Peyer's patch (tissue), 4 donors: ENCODE results near the gene INPP5J. TPM values are rescaled to one million over a fixed set of nuclear protein-coding genes. Genes with fewer than 3 reads are reported as not detected.

ENCODE experiments used
- DNase-seq, 3 donors: peaks; one replicate each; pipeline ENCODE4 v3.0.0-alpha.2; 2017 to 2019
- H3K27ac ChIP-seq, 4 donors: fragments of 200-600 bp; sonication (generic); one replicate each; pipeline ENCODE4 v1.5.1; 2016 to 2019
- H3K27me3 ChIP-seq, 2 donors: fragments of 200-600 bp; sonication (generic); one replicate each; pipeline ENCODE4 v1.5.1; 2019
- H3K36me3 ChIP-seq, 3 donors: fragments of 200-600 bp; sonication (generic); one replicate each; pipeline ENCODE4 v1.5.1; 2016 to 2019
- H3K4me1 ChIP-seq, 4 donors: fragments of 200-600 bp; sonication (generic); one replicate each; pipeline ENCODE4 v1.5.1; 2016 to 2019
- H3K4me3 ChIP-seq, 4 donors: fragments of 200-600 bp; sonication (generic); 1 replicate in 3 of 4; 2 replicates in 1 of 4; pipeline ENCODE4 v1.5.1; 2016 to 2019; ENCODE audit warnings: mild to moderate bottlenecking in 1 of 4
- H3K9me3 ChIP-seq, 4 donors: fragments of 200-600 bp; sonication (generic); one replicate each; pipeline ENCODE4 v1.5.1; 2016 to 2019; ENCODE audit warnings: mild to moderate bottlenecking in 1 of 4
- POLR2A ChIP-seq, 2 donors: fragments of 450-650 bp; IDR thresholded peaks; one replicate each; pipeline ENCODE4 v1.5.1; 2017; ENCODE audit warnings: antibody characterized with exemption in 2 of 2, mild to moderate bottlenecking in 2 of 2, moderate library complexity in 2 of 2
- total RNA-seq, 4 donors: library from RNA; depleted of rRNA; stranded (reverse); fragments of >200 nt; gene quantifications; one replicate each; pipeline ENCODE4 v1.1.0, GENCODE V29; 2016
- TF ChIP-seq, protein P1 (sequence below), 6 experiments: fragments of 450-650 bp in 4 of 6; fragments of 200-600 bp in 2 of 6; sonication (generic) in 1 of 6; IDR thresholded peaks; one replicate each; pipeline ENCODE4 v1.5.1; 2017 to 2019; ENCODE audit warnings: antibody characterized with exemption in 6 of 6, mild to moderate bottlenecking in 3 of 6, moderate library complexity in 1 of 6

Gene INPP5J
- total RNA-seq, 4 donors from 2014 or later = 18.2 to 203 (median 156) TPM

DNA sequence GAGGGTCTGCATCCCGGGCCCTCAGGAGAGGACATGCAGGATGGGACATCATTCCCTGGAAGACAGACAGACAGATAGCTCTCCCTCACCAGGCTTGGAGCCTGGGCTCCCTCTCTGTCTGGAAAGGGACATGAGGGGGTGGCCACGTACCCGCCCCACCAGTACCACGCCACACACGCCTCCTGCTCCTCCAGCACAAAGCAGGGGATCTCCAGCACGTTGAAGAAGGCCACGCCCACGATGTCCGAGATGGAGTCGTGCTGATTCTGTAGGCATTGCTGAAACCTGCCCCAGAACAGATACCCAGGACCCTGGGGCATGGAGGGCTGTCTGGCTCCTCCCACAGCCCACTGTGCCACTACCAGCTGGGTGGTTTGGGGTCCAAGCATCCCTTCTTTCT, 15.4 kb downstream of the INPP5J start:
- H3K27me3 ChIP-seq = no peaks in the 10 kb centered on the region
- H3K36me3 ChIP-seq = peaks cover 0 to 2% (median 0%) of the 10 kb centered on the region in 3 donors
- no peak for DNase-seq
- TF ChIP-seq POLR2A (IDR thresholded peaks at IDR 0.05) = no peak
- TF ChIP-seq, protein P1, sequence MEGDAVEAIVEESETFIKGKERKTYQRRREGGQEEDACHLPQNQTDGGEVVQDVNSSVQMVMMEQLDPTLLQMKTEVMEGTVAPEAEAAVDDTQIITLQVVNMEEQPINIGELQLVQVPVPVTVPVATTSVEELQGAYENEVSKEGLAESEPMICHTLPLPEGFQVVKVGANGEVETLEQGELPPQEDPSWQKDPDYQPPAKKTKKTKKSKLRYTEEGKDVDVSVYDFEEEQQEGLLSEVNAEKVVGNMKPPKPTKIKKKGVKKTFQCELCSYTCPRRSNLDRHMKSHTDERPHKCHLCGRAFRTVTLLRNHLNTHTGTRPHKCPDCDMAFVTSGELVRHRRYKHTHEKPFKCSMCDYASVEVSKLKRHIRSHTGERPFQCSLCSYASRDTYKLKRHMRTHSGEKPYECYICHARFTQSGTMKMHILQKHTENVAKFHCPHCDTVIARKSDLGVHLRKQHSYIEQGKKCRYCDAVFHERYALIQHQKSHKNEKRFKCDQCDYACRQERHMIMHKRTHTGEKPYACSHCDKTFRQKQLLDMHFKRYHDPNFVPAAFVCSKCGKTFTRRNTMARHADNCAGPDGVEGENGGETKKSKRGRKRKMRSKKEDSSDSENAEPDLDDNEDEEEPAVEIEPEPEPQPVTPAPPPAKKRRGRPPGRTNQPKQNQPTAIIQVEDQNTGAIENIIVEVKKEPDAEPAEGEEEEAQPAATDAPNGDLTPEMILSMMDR (IDR thresholded peaks at IDR 0.05) = no peak
- no peak overlapping the region for H3K4me3 ChIP-seq
- no peaks in the 10 kb centered on the region for H3K4me1 ChIP-seq
- no peaks in the 10 kb centered on the region for H3K9me3 ChIP-seq
- no peak overlapping the region for H3K27ac ChIP-seq

DNA sequence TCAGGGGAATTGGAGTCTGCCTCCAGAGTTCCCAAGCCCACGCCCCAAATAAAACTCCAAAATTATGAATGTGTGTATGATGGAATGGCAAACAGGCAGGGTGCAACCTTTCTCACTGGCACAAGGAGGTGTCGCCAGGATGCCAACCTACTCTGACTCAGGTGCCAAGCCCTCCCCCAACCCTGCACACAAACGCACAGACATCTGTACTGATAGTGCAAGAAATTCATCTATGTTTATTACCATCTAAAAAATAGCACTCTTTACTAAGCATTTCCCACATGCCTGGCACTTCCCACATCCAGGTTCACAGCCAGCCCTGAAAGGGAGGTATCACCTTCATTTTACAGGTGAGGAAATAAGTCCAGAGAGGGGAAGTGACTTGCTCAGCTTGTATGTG, 16.3 kb downstream of the INPP5J start:
- Histone ChIP-seq H3K9me3 (no peaks in the 10 kb centered on the region), H3K27me3 (no peaks in the 10 kb centered on the region), H3K36me3 (no peaks in the 10 kb centered on the region), H3K27ac (no peak overlapping the region), H3K4me3 (no peak overlapping the region), H3K4me1 (no peaks in the 10 kb centered on the region)
- no peak for TF ChIP-seq POLR2A (IDR thresholded peaks at IDR 0.05)
- TF ChIP-seq, protein P1 (IDR thresholded peaks at IDR 0.05) = no peak
- peak in 1 of 3 donors; percentile 6 for DNase-seq

DNA sequence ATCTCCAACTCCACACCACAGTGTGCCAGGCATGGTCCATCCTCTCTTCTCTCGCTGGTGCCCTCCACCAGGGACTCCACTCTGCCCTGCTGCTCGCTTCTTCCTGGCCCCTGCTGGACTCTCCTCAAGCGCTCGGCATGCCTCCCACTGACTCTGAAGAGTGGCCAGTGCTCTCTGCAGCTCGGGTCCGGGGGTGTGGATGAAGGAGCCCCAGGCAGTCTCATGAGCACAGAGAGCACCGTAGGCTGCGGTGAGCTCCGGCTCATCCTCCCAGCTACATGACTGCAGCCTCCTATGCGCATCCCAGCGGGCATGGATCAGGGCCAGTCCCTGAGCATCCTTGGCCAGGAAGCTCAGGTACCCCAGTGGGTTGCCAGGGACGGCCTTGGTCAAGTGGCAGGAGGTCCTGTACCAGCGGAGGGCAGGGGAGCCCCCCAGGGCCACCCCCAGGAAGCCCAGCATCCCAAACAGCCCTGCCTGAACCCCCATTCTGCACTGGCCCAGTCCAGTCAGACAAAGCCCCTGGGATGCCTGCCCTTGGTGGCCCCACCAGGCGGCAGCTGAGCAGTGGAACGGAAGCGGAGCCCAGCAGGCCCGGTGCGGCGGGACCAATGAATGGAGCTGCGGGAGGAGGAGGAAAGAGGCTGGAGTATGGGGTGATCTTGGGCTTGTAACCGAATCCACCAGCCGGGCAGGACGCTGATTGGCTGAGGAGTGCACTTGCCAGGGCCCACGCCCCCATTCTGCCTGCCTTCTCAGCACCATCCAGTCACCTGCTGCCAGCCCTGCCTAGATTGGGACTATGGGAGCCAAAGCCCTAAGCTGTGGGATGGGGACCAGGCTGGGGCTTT, 17.3 kb downstream of the INPP5J start, which contains the start of gene PLA2G3:
PLA2G3 (minus strand) TSS at position 643 of the 851 bp plus-strand sequence; CDS start at position 489, 154 bp downstream.
- Histone ChIP-seq H3K4me1 (no peaks in the 10 kb centered on the region), H3K27me3 (no peaks in the 10 kb centered on the region), H3K27ac (no peak within 1 kb of the TSS), H3K36me3 (no peaks in the 10 kb centered on the region), H3K4me3 (no peak within 1 kb of the TSS), H3K9me3 (no peaks in the 10 kb centered on the region)
- DNase-seq = peak in 1 of 3 donors; percentile 54
- TF ChIP-seq, protein P1 (IDR thresholded peaks at IDR 0.05) = no peak
- no peak for TF ChIP-seq POLR2A (IDR thresholded peaks at IDR 0.05)

DNA sequence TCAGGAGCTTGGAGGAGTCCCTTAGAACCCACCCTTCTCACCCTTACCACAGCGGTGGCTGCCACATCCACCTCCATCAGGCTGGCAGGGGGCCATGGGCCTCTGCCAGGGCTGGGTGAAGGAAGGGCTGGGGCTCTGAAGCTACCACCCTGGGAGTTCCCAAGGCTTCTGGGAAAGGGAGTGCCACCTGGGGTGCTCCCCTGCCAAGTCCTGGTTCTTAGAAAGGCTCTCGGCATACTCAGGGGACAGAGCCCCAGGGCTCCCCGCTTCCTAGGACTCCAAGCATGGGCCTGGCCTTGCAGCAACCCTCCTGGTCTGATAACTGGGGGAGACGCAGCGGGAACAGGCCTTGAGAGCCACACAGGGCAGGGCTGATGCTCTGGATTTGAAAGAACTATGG, 18.0 kb downstream of the INPP5J start:
- Histone ChIP-seq H3K36me3 (no peaks in the 10 kb centered on the region), H3K27ac (no peak overlapping the region), H3K4me3 (no peak overlapping the region), H3K9me3 (no peaks in the 10 kb centered on the region), H3K27me3 (no peaks in the 10 kb centered on the region), H3K4me1 (no peaks in the 10 kb centered on the region)
- TF ChIP-seq, protein P1 (IDR thresholded peaks at IDR 0.05) = no peak
- TF ChIP-seq POLR2A (IDR thresholded peaks at IDR 0.05) = no peak
- peak in 1 of 3 donors; percentile 42 for DNase-seq

DNA sequence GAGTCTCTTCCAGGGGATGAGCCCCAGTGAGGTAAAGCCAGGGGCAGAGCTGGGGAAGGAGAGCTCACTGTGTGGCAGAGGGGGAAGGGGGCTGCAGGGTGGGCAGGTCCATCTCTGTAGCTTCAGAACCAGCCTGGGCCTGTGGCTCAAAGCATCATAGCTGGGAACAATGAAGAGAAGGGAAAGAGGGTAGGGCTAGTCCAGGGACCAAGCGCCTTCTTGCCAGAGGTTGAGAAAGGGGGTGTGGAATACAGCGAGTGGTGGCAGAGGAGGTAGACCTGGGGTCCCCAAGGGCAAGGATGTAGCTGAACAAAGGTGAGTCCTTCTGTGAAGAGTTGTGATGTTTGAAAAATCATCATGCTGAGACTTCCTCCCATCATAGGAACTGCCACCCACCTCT, 18.8 kb downstream of the INPP5J start:
- TF ChIP-seq POLR2A (IDR thresholded peaks at IDR 0.05) = no peak
- TF ChIP-seq, protein P1 (IDR thresholded peaks at IDR 0.05) = no peak
- Histone ChIP-seq H3K4me3 (no peak overlapping the region), H3K36me3 (no peaks in the 10 kb centered on the region), H3K27ac (no peak overlapping the region), H3K9me3 (no peaks in the 10 kb centered on the region), H3K4me1 (no peaks in the 10 kb centered on the region), H3K27me3 (no peaks in the 10 kb centered on the region)
- DNase-seq = peak in 1 of 3 donors; percentile 7
